Prostate gland (tissue), 2 donors: ENCODE measurements around the gene KRTAP3-1. TPM values are rescaled to one million over a fixed set of nuclear protein-coding genes. Genes with fewer than 3 reads are reported as not detected.

Experiments
- small RNA-seq, 2 donors: library from RNA; depleted of rRNA; stranded (forward); fragments of <200 nt; gene quantifications; one replicate each; pipeline ENCODE3, GENCODE V24; 2016
- total RNA-seq, 2 donors: library from RNA; depleted of rRNA; stranded (reverse); fragments of >200 nt; gene quantifications; one replicate each; pipeline ENCODE4 v1.1.0, GENCODE V29; 2016

The KRTAP3-1 gene
- total RNA-seq, 2 donors from 2014 or later: not detected

Small RNA genes lying within 50 kb of the gene (small RNA-seq; reads per million reads assigned to genes)
- gene KRTAP3-4P: 0 reads per million in 2 donors

Other genes with a start within 250 kb of the KRTAP3-1 start
- gene KRT26, start 236.9 kb downstream of the KRTAP3-1 start, total RNA-seq: under 1 TPM in 1 of 2 donors, not detected in 1; 0.28 TPM
- gene KRT27, start 226.6 kb downstream of the KRTAP3-1 start, total RNA-seq: not detected
- not detected for gene KRT28, start 209.2 kb downstream of the KRTAP3-1 start, total RNA-seq
- gene KRT10, start 186.5 kb downstream of the KRTAP3-1 start, total RNA-seq: 10 to 100 TPM in 1 of 2 donors, 1 to 10 TPM in 1; 5.8 to 23.6 TPM
- gene KRT12, start 141.9 kb downstream of the KRTAP3-1 start, total RNA-seq: not detected
- not detected for gene KRT20, start 123.9 kb downstream of the KRTAP3-1 start, total RNA-seq
- gene KRT23, start 71.5 kb downstream of the KRTAP3-1 start, total RNA-seq: 10 to 100 TPM; 19.6 to 38.9 TPM
- not detected for gene KRT39, start 42.2 kb downstream of the KRTAP3-1 start, total RNA-seq
- gene KRT40, start 24.8 kb downstream of the KRTAP3-1 start, total RNA-seq: under 1 TPM in 1 of 2 donors, not detected in 1; 0.74 TPM
- not detected for gene KRTAP3-3, start 15.0 kb downstream of the KRTAP3-1 start, total RNA-seq
- not detected for gene KRTAP3-2, start 9.2 kb downstream of the KRTAP3-1 start, total RNA-seq
- gene KRTAP1-5, start 18.1 kb upstream of the KRTAP3-1 start, total RNA-seq: under 1 TPM in 1 of 2 donors, not detected in 1; 0.51 TPM
- not detected for gene KRTAP1-4, start 21.1 kb upstream of the KRTAP3-1 start, total RNA-seq
- not detected for gene KRTAP1-3, start 25.7 kb upstream of the KRTAP3-1 start, total RNA-seq
- 1 to 10 TPM in 1 of 2 donors, not detected in 1; 1.4 TPM for gene KRTAP1-1, start 32.3 kb upstream of the KRTAP3-1 start, total RNA-seq
- not detected for gene KRTAP2-1, start 38.2 kb upstream of the KRTAP3-1 start, total RNA-seq
- not detected for gene KRTAP2-2, start 46.1 kb upstream of the KRTAP3-1 start, total RNA-seq
- not detected for gene KRTAP2-3, start 51.0 kb upstream of the KRTAP3-1 start, total RNA-seq
- not detected for gene KRTAP2-4, start 56.8 kb upstream of the KRTAP3-1 start, total RNA-seq
- gene KRTAP4-7, start 75.0 kb upstream of the KRTAP3-1 start, total RNA-seq: not detected
- not detected for gene KRTAP4-8, start 89.0 kb upstream of the KRTAP3-1 start, total RNA-seq
- gene KRTAP4-16, start 93.1 kb upstream of the KRTAP3-1 start, total RNA-seq: not detected
- not detected for gene KRTAP4-9, start 96.3 kb upstream of the KRTAP3-1 start, total RNA-seq
- gene KRTAP4-11, start 109.2 kb upstream of the KRTAP3-1 start, total RNA-seq: not detected
- gene KRTAP4-12, start 115.1 kb upstream of the KRTAP3-1 start, total RNA-seq: not detected
- gene KRTAP4-6, start 131.4 kb upstream of the KRTAP3-1 start, total RNA-seq: not detected
- not detected for gene KRTAP4-5, start 140.7 kb upstream of the KRTAP3-1 start, total RNA-seq
- gene KRTAP4-4, start 151.6 kb upstream of the KRTAP3-1 start, total RNA-seq: not detected
- gene KRTAP4-3, start 159.1 kb upstream of the KRTAP3-1 start, total RNA-seq: not detected
- not detected for gene KRTAP4-2, start 169.1 kb upstream of the KRTAP3-1 start, total RNA-seq
- not detected for gene KRTAP4-1, start 175.8 kb upstream of the KRTAP3-1 start, total RNA-seq
- gene KRTAP9-1, start 180.8 kb upstream of the KRTAP3-1 start, total RNA-seq: not detected
- not detected for gene KRTAP9-2, start 217.5 kb upstream of the KRTAP3-1 start, total RNA-seq
- not detected for gene KRTAP9-3, start 223.3 kb upstream of the KRTAP3-1 start, total RNA-seq
- gene KRTAP9-8, start 228.9 kb upstream of the KRTAP3-1 start, total RNA-seq: not detected
- gene KRTAP9-4, start 240.6 kb upstream of the KRTAP3-1 start, total RNA-seq: not detected
- gene KRTAP9-9, start 246.3 kb upstream of the KRTAP3-1 start, total RNA-seq: not detected